Naive thymus-derived CD4-positive, alpha-beta T cell (primary cell): ENCODE results near the gene ONECUT1. TPM values are rescaled to one million over a fixed set of nuclear protein-coding genes. Genes with fewer than 3 reads are reported as not detected.

ENCODE experiments used
- ATAC-seq: fragments of 150-1000 bp; cut with Tn5 transposase; 2 replicates; pipeline ENCODE4 v1.10.0; 2021; ENCODE audit warnings: mild to moderate bottlenecking, moderate library complexity
- CTCF ChIA-PET: fragments of 350-600 bp; sonication (Branson Sonifier 250); formaldehyde crosslinking; loops from one replicate; lab custom pipeline; 2021; ENCODE audit warnings: antibody characterized with exemption; lab: Charles Lee
- POLR2A ChIA-PET: fragments of 350-600 bp; sonication (Branson Sonifier 250); formaldehyde crosslinking; loops from one replicate; lab custom pipeline; 2021; ENCODE audit warnings: antibody characterized with exemption, inconsistent platforms; lab: Charles Lee
- DNase-seq, 9 donors: peaks; one replicate each; pipeline versions ENCODE4 v3.0.0 to v3.0.0-alpha.2; 2020 to 2022; ENCODE audit warnings: mixed read lengths in 1 of 9
- H3K27ac ChIP-seq: one replicate; pipeline ENCODE4 v1.7.0; 2013; ENCODE audit warnings: mild to moderate bottlenecking, low read depth, low read length, moderate library complexity
- H3K27me3 ChIP-seq, 2 donors: one replicate each; pipeline ENCODE4 v1.7.0; 2013; ENCODE audit warnings: low read length in 2 of 2, mild to moderate bottlenecking in 2 of 2, moderate library complexity in 2 of 2; ENCODE audit not compliant: control insufficient read depth in 2 of 2, insufficient read depth in 2 of 2
- H3K36me3 ChIP-seq, 3 experiments: 1 replicate in 2 of 3; 2 replicates in 1 of 3; pipeline ENCODE4 v1.7.0; 2013; ENCODE audit warnings: low read length in 3 of 3, mild to moderate bottlenecking in 3 of 3, moderate library complexity in 1 of 3; ENCODE audit not compliant: insufficient read depth in 3 of 3, control insufficient read depth in 2 of 3
- H3K4me1 ChIP-seq, 2 donors: one replicate each; pipeline ENCODE4 v1.7.0; 2013; ENCODE audit warnings: low read length in 2 of 2, mild to moderate bottlenecking in 2 of 2, moderate library complexity in 1 of 2; ENCODE audit not compliant: control insufficient read depth in 2 of 2, insufficient read depth in 2 of 2
- H3K4me3 ChIP-seq: 2 replicates; pipeline ENCODE4 v1.7.0; 2013; ENCODE audit warnings: mild to moderate bottlenecking, low read length
- H3K9me3 ChIP-seq, 3 experiments: 1 replicate in 2 of 3; 2 replicates in 1 of 3; pipeline ENCODE4 v1.7.0; 2013; ENCODE audit warnings: low read length in 3 of 3; ENCODE audit not compliant: control insufficient read depth in 2 of 3
- H3K27ac Mint-ChIP-seq, 9 donors: one replicate each; pipeline ENCODE4 v1.8.0; 2020 to 2022; ENCODE audit warnings: mixed read lengths in 9 of 9, mild to moderate bottlenecking in 8 of 9, moderate library complexity in 5 of 9, inconsistent platforms in 2 of 9
- H3K27me3 Mint-ChIP-seq, 5 donors: one replicate each; pipeline ENCODE4 v1.8.0; 2021 to 2022; ENCODE audit warnings: mixed read lengths in 5 of 5, mild to moderate bottlenecking in 1 of 5
- H3K36me3 Mint-ChIP-seq, 5 donors: one replicate each; pipeline ENCODE4 v1.8.0; 2020 to 2022; ENCODE audit warnings: mixed read lengths in 5 of 5, mild to moderate bottlenecking in 3 of 5, inconsistent platforms in 1 of 5
- H3K4me1 Mint-ChIP-seq, 7 donors: one replicate each; pipeline ENCODE4 v1.8.0; 2020 to 2022; ENCODE audit warnings: mixed read lengths in 7 of 7, mild to moderate bottlenecking in 3 of 7, inconsistent platforms in 1 of 7
- H3K4me3 Mint-ChIP-seq, 10 donors: one replicate each; pipeline ENCODE4 v1.8.0; 2020 to 2022; ENCODE audit warnings: mild to moderate bottlenecking in 10 of 10, mixed read lengths in 10 of 10, moderate library complexity in 6 of 10, inconsistent platforms in 2 of 10
- H3K9me3 Mint-ChIP-seq, 11 donors: one replicate each; pipeline ENCODE4 v1.8.0; 2020 to 2022; ENCODE audit warnings: mixed read lengths in 11 of 11, mild to moderate bottlenecking in 4 of 11, inconsistent platforms in 1 of 11, moderate library complexity in 1 of 11
- intact Hi-C, 2 donors: fragments of 100-400 bp; cut with micrococcal nuclease; formaldehyde crosslinking; loops; one replicate each; pipeline ENCODE4 v1.15.1; 2023
- polyA plus RNA-seq, 2 donors: library from polyadenylated mRNA; unstranded; fragments of 300-500 nt; fragmentation: Illumina TruSeq; gene quantifications; one replicate each; pipeline ENCODE4 v1.2.3, GENCODE V29; 2021
- total RNA-seq, 6 experiments: library from RNA in 5 of 6; stranded (reverse) in 5 of 6; gene quantifications; 1 replicate in 5 of 6; 2 replicates in 1 of 6; pipeline ENCODE4 v1.2.3 and lab custom pipeline; 2021 to 2026

Gene ONECUT1
- total and polyA plus RNA-seq, 7 experiments from 2014 or later: not detected

GRCh38 chr15:52797625-52798501 lies 7.7 kb upstream of the ONECUT1 start:
- Histone ChIP-seq H3K4me3 (no peak overlapping the region), H3K27ac (no peak overlapping the region), H3K36me3 (no peaks in the 10 kb centered on the region), H3K9me3 (no peaks in the 10 kb centered on the region), H3K4me1 (peaks cover 0 to 10% of the 10 kb centered on the region in 2 donors), H3K27me3 (peaks cover 17 to 36% of the 10 kb centered on the region in 2 donors)
- ChIA-PET CTCF (no interaction called here), POLR2A (no interaction called here)
- peaks cover 0 to 4% (median 0%) of the 10 kb centered on the region in 5 donors for H3K36me3 Mint-ChIP-seq
- H3K27ac Mint-ChIP-seq: peak overlapping the region in 1 of 9 donors; percentile 71
- ATAC-seq (no peak), DNase-seq (no peak)
- intact Hi-C loops: loop anchor here in 1 of 2 donors (2.0 kb wide), 1 partner anchor 13 kb away; no protein-coding TSS in a partner anchor
- peak overlapping the region in 3 of 10 donors; percentile 37 to 56 (median 45) for H3K4me3 Mint-ChIP-seq
- peaks cover 83 to 97% (median 89%) of the 10 kb centered on the region in 5 donors for H3K27me3 Mint-ChIP-seq
- peaks cover 0 to 21% (median 4%) of the 10 kb centered on the region in 11 donors for H3K9me3 Mint-ChIP-seq
- H3K4me1 Mint-ChIP-seq: peaks cover 7 to 47% (median 22%) of the 10 kb centered on the region in 7 donors

- peaks cover 7 to 47% (median 22%) of the 10 kb centered on the region in 7 donors for H3K4me1 Mint-ChIP-seq
- no peak overlapping the region for H3K27ac ChIP-seq
- peaks cover 83 to 97% (median 89%) of the 10 kb centered on the region in 5 donors for H3K27me3 Mint-ChIP-seq
- H3K4me3 ChIP-seq: no peak overlapping the region
- H3K36me3 ChIP-seq: no peaks in the 10 kb centered on the region
- H3K27ac Mint-ChIP-seq: peak overlapping the region in 2 of 9 donors; percentile 6 to 62
- peaks cover 0 to 10% of the 10 kb centered on the region in 2 donors for H3K4me1 ChIP-seq
- peak overlapping the region in 1 of 10 donors; percentile 45 for H3K4me3 Mint-ChIP-seq
- H3K27me3 ChIP-seq: peaks cover 12 to 36% of the 10 kb centered on the region in 2 donors
- ATAC-seq (no peak), DNase-seq (no peak)
- intact Hi-C loops: no loop called here
- CTCF ChIA-PET: no interaction called here
- peaks cover 0 to 13% (median 4%) of the 10 kb centered on the region in 11 donors for H3K9me3 Mint-ChIP-seq
- POLR2A ChIA-PET: no interaction called here
- H3K36me3 Mint-ChIP-seq: peaks cover 0 to 4% (median 0%) of the 10 kb centered on the region in 5 donors
- H3K9me3 ChIP-seq: no peaks in the 10 kb centered on the region
These were observed 6.8 kb upstream of the ONECUT1 start for GRCh38 chr15:52796753-52797520.

GRCh38 chr15:52796228-52796521 lies 6.0 kb upstream of the ONECUT1 start:
- peaks cover 0 to 10% of the 10 kb centered on the region in 2 donors for H3K4me1 ChIP-seq
- Mint-ChIP-seq H3K4me3 (no peak overlapping the region), H3K27me3 (peaks cover 80 to 97% (median 85%) of the 10 kb centered on the region in 5 donors), H3K36me3 (peaks cover 0 to 4% (median 0%) of the 10 kb centered on the region in 5 donors), H3K27ac (peak overlapping the region in 1 of 9 donors; percentile 65), H3K9me3 (peaks cover 0 to 11% (median 4%) of the 10 kb centered on the region in 11 donors), H3K4me1 (peaks cover 7 to 51% (median 22%) of the 10 kb centered on the region in 7 donors)
- POLR2A ChIA-PET: no interaction called here
- no peak overlapping the region for H3K4me3 ChIP-seq
- no peaks in the 10 kb centered on the region for H3K9me3 ChIP-seq
- intact Hi-C loops: no loop called here
- ATAC-seq: no peak
- no peak for DNase-seq
- CTCF ChIA-PET: no interaction called here
- H3K27me3 ChIP-seq: peaks cover 10 to 40% of the 10 kb centered on the region in 2 donors
- H3K36me3 ChIP-seq: no peaks in the 10 kb centered on the region
- H3K27ac ChIP-seq: no peak overlapping the region

- H3K27ac Mint-ChIP-seq: peak overlapping the region in 1 of 9 donors; percentile 76
- Histone ChIP-seq H3K4me1 (peaks cover 0 to 10% of the 10 kb centered on the region in 2 donors), H3K27ac (no peak overlapping the region), H3K9me3 (no peaks in the 10 kb centered on the region), H3K27me3 (peaks cover 10 to 44% of the 10 kb centered on the region in 2 donors), H3K4me3 (no peak overlapping the region), H3K36me3 (no peaks in the 10 kb centered on the region)
- ChIA-PET POLR2A (no interaction called here), CTCF (no interaction called here)
- H3K4me3 Mint-ChIP-seq: peak overlapping the region in 7 of 10 donors; percentile 7 to 57 (median 46)
- peaks cover 7 to 46% (median 22%) of the 10 kb centered on the region in 7 donors for H3K4me1 Mint-ChIP-seq
- ATAC-seq (no peak), DNase-seq (no peak)
- H3K36me3 Mint-ChIP-seq: peaks cover 0 to 4% (median 0%) of the 10 kb centered on the region in 5 donors
- peaks cover 75 to 97% (median 80%) of the 10 kb centered on the region in 5 donors for H3K27me3 Mint-ChIP-seq
- peaks cover 0 to 8% (median 4%) of the 10 kb centered on the region in 11 donors for H3K9me3 Mint-ChIP-seq
- intact Hi-C loops: no loop called here
These were observed 5.5 kb upstream of the ONECUT1 start for GRCh38 chr15:52795464-52796227.

GRCh38 chr15:52794665-52795463 lies 4.7 kb upstream of the ONECUT1 start:
- DNase-seq (no peak), ATAC-seq (no peak)
- H3K4me3 ChIP-seq: no peak overlapping the region
- POLR2A ChIA-PET: no interaction called here
- Mint-ChIP-seq H3K36me3 (peaks cover 0 to 4% (median 0%) of the 10 kb centered on the region in 5 donors), H3K9me3 (peaks cover 0 to 6% (median 4%) of the 10 kb centered on the region in 11 donors), H3K4me3 (peak overlapping the region in 6 of 10 donors; percentile 7 to 57 (median 40)), H3K27me3 (peaks cover 67 to 96% (median 73%) of the 10 kb centered on the region in 5 donors), H3K27ac (no peak overlapping the region), H3K4me1 (peaks cover 8 to 39% (median 18%) of the 10 kb centered on the region in 7 donors)
- H3K4me1 ChIP-seq: peaks cover 0 to 10% of the 10 kb centered on the region in 2 donors
- H3K9me3 ChIP-seq: no peaks in the 10 kb centered on the region
- CTCF ChIA-PET: no interaction called here
- no peaks in the 10 kb centered on the region for H3K36me3 ChIP-seq
- intact Hi-C loops: no loop called here
- no peak overlapping the region for H3K27ac ChIP-seq
- H3K27me3 ChIP-seq: peaks cover 10 to 41% of the 10 kb centered on the region in 2 donors
